NCI-H146 (cell line): ENCODE results near the gene CD247.
A peak's percentile ranks its signal among the peaks of the same experiment; 100 is the strongest.

ENCODE experiments used
- DNase-seq: peaks from one replicate; lab custom pipeline; 2025; lab: John Stamatoyannopoulos, UW

The CD247 gene

DNA sequence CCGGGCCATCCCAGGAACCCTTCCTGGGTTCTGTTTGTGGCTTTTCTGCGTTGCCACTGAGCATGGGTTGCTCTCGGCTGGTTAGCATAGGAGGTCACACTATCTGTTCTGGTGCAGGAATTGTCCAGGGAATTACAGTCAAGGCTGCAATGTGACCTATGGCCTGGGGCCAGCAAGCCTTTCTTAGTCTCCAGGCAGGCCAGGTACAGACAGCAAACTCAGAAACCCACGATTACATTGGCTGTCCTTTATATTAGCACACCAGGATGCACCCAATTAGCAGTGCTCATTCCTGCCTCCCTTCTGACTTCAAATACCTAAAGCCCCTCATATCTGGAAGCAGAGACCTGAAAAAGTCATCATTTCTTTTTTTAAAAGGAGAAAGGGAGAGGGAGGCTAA lies 55.2 kb downstream of the CD247 start:
- DNase-seq, result no peak

- no peak for DNase-seq
Observed at GRCh38 chr1:167462341-167462740, 56.0 kb downstream of the CD247 start.

- no peak for DNase-seq
Observed at GRCh38 chr1:167460836-167461235, 57.5 kb downstream of the CD247 start.

GRCh38 chr1:167457936-167458584 lies 60.3 kb downstream of the CD247 start:
- DNase-seq, result no peak

DNA sequence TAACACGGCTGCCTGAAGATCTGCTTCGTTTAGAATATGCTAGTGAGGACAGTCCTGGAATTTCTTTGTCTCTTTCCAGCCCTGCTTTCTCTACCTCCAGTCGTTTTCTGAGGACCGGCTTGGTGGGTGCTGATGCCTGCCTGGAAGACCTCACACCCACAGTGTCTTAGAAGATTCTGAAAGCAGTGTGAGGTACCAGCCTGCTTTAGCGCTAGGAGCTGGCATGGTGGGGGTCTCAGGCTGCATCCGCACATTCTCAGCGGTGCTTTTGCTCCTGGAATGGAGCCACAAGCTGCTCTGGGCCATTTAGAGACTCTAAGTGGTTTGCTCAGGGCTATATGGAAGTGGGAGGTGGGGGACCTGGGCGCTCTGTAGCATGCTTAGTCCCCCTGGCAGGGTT lies 61.4 kb downstream of the CD247 start:
- DNase-seq, result no peak

- DNase-seq, result no peak
Observed at GRCh38 chr1:167456524-167456923, 61.8 kb downstream of the CD247 start.

DNA sequence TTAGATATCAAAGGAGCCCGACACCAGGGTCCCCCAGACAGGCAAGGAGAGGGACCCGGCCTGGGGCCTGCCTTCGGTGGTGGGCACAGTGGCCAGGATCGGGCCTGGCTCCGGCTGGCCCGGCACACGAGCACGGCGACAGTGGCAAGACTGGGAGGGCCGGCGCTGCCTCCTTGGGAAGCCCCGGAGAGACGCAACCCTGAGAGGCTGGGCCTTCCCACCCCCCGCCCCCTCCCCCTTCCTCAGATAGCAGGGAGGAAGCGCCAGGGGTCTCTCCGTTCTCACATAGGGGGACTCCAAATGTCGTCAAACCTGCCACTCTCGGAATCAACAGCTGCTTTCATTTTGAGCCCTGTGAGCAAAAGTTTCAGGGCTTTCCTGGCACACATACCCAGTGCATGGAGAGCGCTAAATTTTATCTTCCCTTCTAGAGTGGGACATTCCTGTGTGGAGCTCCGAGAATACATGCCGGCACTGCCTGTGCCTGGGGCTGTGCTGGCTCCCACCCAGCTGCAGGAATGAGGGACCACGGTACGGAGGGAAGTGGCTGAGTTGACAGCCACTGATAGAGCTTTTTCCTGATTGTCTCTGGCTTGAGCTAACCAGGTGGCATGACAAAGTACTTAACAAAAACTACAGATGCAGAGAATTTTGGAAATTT lies 62.4 kb downstream of the CD247 start:
- DNase-seq, result no peak

DNA sequence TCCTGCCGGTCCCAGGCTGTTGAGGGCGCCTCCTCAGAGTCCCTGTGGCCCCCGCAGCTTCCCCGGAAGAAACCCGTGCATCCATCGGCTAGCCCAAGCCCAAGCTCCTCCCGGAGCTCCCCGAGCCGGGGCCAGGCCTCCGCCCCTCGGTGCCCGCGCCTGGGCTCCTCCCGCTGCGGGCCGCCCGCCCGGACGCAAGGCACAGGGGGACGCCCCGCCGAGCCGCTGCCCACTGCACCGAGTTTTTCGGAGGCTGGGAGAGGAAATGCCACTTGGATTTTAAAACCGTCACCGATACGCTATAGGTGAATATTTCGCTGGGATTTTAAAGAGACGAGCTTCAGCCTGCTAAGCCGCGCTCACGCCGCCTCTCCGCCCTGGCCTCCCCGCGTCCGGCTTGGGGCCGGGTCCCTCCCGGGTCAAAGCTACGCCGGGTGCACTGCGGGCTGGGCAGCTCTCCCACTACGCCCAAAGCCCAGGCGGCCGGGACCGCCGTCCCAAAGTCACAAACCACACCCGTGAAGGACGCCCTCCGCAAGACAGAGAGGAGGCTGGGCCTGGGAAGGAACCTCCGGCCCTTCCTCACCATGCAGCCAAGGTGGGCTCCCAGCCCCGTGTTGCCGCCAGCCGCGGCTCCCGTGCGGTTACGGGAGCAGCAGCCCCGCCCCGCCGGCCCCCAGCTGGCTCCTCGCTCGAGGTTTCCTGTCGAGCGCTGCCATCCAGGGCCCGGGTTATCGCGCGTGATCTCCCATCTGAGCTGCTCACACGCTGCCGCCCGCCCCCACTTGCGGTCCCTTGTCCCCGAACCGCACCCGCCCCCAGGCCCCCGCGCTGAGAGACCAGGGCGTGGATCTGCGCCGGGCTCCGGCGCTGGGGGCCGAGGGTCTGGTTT lies 63.2 kb downstream of the CD247 start:
- peak; percentile 66 for DNase-seq

DNA sequence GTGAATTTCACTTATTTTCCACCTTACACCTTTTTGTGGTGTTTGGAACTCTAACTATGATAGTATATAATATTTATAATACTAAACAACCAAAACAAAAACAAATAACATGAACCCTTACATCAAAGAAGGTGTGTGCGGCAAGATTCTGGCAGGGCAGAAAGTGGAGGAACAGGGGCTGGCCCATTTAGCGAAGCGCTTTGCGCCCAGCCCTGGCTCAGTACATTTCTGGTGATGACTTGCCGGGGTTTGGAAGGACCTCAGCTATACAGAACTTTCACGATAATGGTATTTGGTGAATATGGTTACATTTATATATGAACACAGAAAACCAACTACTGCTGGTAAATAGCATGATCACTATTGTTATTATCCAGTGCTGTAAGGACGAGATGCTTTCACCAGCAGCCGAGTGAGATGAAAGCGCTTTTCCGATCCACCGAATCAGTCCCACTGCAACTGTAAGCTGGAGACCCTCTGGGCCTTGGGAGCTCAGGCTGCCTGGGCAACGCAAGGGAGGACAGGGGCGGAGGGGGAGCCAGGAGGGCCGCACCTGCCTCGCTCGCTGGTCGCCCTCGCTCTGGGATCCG lies 63.9 kb downstream of the CD247 start:
- no peak for DNase-seq

- DNase-seq, result peak; percentile 13
Observed at GRCh38 chr1:167453123-167453522, 65.2 kb downstream of the CD247 start.

DNA sequence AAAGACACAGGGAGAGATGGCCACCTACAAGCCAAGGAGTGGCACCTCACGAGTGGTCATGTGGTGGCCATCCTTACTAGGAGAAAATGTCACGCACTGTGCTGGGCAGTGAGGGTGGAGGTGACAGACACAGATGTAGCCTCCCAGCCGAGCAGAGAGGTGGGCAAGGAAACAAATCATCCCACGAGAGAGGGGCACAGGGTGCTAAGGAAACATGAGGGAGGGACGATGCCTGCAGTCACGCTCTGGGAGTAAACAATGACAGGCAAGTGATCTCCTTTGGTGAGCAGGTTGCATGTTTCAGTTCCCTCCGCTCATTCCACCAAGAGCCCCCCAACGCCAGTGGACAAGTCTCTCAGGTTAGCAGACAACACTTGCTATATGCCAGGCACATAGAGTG lies 65.8 kb downstream of the CD247 start:
- no peak for DNase-seq

- DNase-seq, result no peak
Observed at GRCh38 chr1:167450843-167451242, 67.5 kb downstream of the CD247 start.

DNA sequence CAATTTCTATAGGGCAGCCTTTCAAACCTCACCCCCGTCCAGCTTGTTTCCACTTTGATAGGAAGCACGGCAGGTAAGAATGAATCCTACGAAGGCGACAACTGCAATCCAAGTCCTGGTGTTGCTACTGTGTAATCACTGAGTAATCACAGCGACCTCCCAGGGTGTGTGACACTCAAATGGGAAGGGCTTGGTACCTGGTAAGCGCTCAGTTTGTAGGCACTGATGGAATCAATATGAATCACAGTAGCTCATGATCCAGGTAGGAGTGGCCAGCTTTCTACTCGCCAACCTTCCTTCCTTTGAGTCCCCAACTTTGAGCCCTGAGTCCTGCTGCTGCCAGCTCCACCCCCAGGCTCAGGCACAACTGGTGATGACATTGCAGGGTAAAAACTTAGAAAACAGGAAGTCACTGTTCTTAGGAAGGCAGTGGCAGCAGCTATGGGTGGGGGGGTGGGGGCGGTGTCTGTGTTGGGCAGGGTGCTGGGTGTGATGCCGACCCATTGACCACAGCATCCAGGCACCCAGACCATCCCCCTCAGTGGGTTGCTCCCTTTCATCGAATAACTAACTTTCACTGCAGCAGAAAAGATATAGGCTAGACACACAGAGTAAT lies 70.7 kb downstream of the CD247 start:
- DNase-seq, result peak; percentile 49

DNA sequence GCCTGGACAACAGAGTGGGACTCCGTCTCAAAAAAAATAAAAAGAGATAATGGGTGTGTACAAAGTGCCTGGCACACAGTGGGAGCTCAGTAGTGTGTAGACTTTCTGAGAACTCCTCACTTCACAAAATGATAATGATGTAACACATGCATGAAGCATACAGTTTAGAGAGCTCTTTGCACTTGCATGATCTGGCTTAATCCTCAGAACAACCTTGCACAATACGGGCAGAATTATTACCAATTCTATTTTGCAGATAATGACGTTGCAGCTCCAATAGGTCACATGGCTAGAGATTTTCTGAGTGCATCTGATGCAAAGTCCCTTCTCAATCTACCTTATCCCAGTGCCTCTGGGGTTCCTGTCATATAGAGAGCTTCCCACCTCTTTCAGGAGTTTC lies 71.4 kb downstream of the CD247 start:
- DNase-seq, result no peak

DNA sequence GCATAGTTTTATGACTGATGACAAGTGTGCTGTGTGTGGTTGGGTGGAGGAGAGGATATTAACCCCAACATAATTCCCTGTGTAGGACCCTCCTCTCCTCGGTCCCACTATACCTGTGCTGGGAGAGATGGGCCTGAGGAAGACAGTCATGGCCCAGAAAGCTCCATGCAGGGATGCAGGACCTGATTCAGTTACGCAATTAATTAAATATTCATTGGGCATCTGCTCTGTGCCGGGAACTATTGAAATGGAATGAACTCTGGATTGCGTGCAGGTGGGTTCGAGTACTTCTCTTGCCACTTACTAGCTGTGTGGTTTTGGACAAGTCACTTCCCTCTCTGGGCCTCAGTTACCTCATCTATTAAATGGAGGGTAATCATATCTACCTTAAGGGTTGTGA lies 74.6 kb downstream of the CD247 start:
- no peak for DNase-seq

DNA sequence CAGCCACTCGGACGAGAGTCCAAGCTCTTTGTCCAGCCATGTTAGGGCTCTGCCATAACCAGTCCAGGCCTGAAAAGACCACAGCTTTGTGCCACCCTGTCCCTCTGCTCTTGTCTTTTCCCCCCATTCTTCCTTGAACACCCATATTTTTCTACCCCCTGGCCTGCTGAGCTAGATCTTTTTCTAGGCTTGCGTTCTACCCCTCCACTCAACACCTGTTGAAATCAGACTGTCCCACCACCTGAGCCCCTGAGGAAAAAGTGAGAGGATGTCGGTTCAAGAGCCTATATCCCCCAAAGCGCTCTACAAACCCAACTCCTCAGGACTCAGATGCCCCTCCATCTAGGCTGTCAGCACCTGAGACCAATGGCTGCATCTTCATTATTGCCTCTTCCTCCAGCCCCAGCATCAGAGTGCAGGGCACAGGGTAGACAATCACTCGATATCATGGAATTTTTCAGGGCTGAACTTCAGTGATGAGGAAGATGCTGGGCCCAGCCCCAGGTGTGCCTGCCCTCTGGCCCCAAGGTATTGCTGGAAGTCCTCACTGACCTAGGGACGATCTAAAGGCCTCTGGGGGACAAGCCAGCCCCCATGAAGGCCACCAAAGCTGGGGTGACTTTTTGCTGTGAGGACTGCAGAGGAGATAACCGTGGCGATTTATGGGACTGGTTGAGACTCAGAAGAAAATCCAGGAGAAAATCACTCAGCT lies 75.3 kb downstream of the CD247 start:
- DNase-seq, result no peak

DNA sequence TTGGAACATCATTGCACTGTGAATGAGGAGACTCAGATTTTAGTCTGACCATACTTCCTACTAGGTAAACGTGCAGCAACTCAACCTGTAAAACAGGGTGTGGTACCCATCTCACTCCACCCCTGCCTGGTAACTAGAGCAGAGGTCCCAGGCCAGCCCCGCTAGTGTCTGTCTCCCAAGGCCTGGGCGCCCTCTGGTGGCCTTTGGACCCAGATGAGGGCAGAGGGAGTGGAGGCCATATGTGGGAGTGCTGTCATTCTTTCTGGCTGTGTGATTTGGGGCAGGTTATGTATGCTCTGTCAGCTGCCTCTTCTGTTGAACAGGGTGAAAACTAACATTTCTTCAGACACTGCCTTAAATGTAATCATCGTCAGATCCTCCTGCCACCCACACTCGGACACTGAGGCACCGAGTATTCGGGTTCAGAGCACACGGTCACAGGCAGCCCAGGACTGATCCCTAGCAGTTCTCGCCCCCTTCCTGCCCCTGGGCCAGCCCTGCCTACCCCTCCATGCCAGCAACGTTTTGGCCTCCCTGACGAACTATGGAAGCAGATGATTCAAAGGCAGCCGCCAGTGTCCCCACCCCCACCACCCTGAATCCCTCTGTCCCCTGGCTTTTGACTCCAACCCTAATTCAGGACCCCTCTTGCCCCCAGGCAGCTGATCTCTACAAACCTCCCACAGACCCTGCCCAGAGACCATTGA lies 76.0 kb downstream of the CD247 start:
- peak; percentile 72 for DNase-seq

DNA sequence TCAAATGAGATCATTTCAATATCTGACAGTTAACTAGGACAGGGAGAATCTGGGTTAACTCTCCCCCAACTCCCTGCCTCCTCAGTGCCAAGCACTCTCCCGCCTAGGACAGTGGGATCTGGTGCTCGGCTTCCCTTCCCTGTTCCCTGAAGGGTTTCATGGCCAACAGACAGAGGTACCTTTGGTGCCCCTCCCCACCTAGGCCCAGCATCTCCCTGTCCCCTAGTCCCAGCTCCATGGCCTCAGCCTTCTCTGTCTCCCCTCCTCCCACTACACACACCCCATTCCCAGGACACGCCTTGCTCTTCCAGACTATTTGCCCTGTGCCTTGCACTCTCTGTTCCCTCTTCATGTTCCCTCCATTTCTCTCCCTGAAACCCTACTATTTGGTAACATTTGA lies 77.1 kb downstream of the CD247 start:
- DNase-seq, result no peak

- DNase-seq, result no peak
Observed at GRCh38 chr1:167440776-167441175, 77.6 kb downstream of the CD247 start.

- no peak for DNase-seq
Observed at GRCh38 chr1:167440345-167440744, 78.0 kb downstream of the CD247 start.
